NCI-H146 treated with DMSO at 0.1 percent for 48 hours (cell line): ENCODE measurements around the gene LDLRAD3.

Source experiments
- DNase-seq: peaks from one replicate; lab custom pipeline; 2025; ENCODE audit not compliant: unreplicated experiment; lab: John Stamatoyannopoulos, UW

LDLRAD3 gene

GRCh38 chr11:36071917-36072500 is 128.1 kb downstream of the LDLRAD3 start:
- no peak for DNase-seq

- DNase-seq: no peak
Measured at GRCh38 chr11:36073411-36074203, 129.7 kb downstream of the LDLRAD3 start.

GRCh38 chr11:36074941-36075431 is 131.1 kb downstream of the LDLRAD3 start:
- no peak for DNase-seq

GRCh38 chr11:36077368-36077767 is 133.5 kb downstream of the LDLRAD3 start:
- DNase-seq: no peak

- no peak for DNase-seq
Measured at GRCh38 chr11:36077886-36078685, 134.2 kb downstream of the LDLRAD3 start.

GRCh38 chr11:36078686-36079055 is 134.8 kb downstream of the LDLRAD3 start:
- no peak for DNase-seq

GRCh38 chr11:36079878-36080675 is 136.2 kb downstream of the LDLRAD3 start:
- DNase-seq: no peak

- DNase-seq: no peak
Measured at GRCh38 chr11:36081274-36081945, 137.5 kb downstream of the LDLRAD3 start.

GRCh38 chr11:36086366-36086765 is 142.5 kb downstream of the LDLRAD3 start:
- DNase-seq: no peak

- no peak for DNase-seq
Measured at GRCh38 chr11:36088266-36088972, 144.6 kb downstream of the LDLRAD3 start.

GRCh38 chr11:36089920-36090319 is 146.1 kb downstream of the LDLRAD3 start:
- DNase-seq: no peak

GRCh38 chr11:36090356-36091109 is 146.7 kb downstream of the LDLRAD3 start:
- DNase-seq: no peak

- no peak for DNase-seq
Measured at GRCh38 chr11:36091256-36091811, 147.5 kb downstream of the LDLRAD3 start.

GRCh38 chr11:36092314-36093030 is 148.6 kb downstream of the LDLRAD3 start:
- DNase-seq: no peak

- DNase-seq: no peak
Measured at GRCh38 chr11:36093548-36093947, 149.7 kb downstream of the LDLRAD3 start.

GRCh38 chr11:36094164-36094563 is 150.3 kb downstream of the LDLRAD3 start:
- no peak for DNase-seq

- no peak for DNase-seq
Measured at GRCh38 chr11:36095716-36096115, 151.9 kb downstream of the LDLRAD3 start.

- DNase-seq: no peak
Measured at GRCh38 chr11:36097219-36097650, 153.4 kb downstream of the LDLRAD3 start.
